GM21526 (cell line): Measurements from ENCODE around the gene SPP1.
"Not testable (repeated sequence)": the region's sequence is repeated elsewhere in the genome, so short reads cannot be mapped to it uniquely, and the experiment has no call there.

Experiments
- ATAC-seq: cut with Tn5 transposase; IDR thresholded peaks from one replicate; pipeline ENCODE4 v1.9.1; 2021; ENCODE audit warnings: moderate library complexity; ENCODE audit not compliant: unreplicated experiment, low FRiP score

Gene SPP1

DNA sequence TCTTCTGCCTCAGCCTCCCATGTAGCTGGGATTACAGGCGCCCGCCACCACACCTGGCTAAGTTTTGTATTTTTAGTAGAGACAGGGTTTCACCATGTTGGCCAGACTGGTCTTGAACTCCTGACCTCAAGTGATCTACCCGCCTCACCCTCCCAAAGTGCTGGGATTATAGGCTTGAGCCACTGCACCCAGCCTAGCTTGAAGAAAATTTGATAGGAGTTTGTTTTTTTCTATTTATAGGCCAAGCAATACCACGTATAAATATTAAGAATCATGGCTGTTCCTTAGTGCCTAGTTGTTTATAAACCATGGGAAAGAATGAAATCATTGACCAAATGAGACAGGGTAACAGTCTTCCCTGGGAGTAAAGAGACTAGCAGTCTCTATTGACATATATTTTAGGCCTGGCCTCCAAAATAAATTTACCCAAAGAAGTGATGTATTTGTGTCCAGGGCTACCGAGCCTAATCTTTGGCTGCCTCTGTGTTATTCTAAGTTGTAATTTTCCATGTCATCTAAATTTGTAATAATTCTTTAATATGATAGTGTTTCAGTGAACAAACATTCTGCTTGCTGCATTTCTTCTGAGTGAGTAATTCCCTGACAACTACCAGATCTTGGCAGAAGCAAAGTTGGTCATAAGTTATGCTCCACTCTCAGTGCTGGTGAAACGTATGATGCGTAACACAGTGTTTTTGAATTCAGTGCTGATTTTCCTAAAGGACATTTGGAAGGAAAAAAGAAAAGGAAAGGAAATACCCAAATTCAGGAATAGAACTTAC, 42.2 kb downstream of the SPP1 start:
- no peak for ATAC-seq

DNA sequence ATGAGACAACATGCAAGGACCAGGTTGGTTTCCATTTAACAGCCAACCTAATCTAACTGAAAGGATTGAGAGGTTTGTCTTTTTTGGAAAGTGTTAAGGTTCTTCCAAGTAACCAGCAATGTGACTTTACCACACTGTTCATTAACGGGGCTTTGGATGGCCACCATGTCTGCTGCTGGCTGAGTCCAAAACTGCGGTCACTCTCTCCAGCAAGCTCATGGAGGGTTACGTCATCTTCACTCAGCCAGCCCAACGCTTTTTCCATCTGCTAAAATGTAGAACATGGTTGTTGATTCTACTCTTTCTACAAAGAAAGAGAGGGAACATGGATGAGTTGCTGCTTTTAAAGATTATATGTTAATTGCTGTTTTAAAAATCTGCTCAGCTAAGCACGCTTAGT, 43.0 kb downstream of the SPP1 start:
- ATAC-seq, result no peak

DNA sequence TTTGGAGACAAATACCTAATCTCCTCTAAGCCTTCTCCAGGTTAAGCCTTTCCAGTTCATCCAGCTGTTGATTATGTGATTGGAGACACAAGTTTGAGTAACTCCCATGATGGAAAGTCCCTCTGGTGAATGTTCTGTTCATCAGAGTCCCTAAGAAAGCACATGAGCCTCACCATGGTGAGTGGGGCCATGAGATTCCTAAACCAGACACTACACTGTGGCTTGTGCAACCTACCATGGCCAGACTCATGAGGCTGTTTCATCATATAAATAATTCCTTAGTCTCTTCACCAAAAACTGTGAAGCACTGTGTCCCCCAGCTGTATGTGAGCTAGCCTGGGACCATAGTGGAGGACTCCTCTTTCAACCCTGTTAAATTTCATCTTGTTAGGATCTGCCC, 46.3 kb downstream of the SPP1 start:
- no peak for ATAC-seq

DNA sequence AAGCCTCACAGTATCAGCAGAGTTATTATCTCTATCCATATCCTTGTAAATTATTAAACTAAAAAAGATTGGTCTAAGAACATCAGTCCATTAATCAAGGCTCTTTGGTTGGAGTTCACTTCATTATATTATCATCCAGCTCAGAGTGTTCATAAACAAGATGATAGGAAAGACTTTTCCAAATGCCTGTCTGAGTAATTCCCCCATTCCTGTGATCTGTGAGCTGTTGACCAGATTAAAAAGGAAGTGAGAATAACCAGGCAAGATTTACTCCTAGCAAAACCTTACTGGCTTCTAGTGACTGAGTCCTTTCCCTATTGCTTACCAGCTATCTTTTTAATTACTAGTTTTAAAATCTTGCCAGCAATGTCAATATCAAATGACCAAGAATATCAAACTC, 46.8 kb downstream of the SPP1 start:
- no peak for ATAC-seq

DNA sequence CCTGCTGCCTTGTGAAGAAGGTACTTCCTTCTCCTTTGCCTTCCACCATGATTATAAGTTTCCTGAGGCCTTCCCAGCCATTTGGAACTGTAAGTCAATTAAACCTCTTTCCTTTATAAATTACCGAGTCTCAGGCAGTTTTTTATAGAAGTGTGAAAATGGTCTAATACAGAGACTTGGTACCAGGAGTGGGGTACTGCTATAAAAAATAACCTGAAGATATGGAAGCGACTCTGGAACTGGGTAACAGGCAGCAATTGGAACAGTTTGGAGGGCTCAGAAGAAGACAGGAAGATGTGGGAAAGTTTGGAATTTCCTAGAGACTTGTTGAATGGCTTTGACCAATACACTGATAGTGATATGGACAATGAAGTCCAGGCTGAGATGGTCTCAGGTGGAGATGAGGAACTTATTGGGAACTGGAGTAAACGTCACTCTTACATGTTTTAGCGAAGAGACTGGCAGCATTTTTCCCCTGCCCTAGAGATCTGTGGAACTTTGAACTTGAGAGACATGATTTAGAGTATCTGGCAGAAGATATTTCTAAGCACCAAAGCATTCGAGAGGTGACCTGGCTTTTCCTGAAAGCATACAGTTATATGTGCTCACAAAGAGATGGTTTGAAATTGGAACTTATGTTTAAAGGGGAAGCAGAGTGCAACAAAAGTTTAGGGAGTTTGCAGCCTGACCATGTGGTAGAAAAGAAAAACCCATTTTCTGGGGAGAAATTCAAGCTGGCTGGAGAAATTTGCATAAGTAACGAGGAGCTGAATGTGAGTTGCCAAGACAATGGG, 50.6 kb downstream of the SPP1 start:
- not testable (repeated sequence) for ATAC-seq

DNA sequence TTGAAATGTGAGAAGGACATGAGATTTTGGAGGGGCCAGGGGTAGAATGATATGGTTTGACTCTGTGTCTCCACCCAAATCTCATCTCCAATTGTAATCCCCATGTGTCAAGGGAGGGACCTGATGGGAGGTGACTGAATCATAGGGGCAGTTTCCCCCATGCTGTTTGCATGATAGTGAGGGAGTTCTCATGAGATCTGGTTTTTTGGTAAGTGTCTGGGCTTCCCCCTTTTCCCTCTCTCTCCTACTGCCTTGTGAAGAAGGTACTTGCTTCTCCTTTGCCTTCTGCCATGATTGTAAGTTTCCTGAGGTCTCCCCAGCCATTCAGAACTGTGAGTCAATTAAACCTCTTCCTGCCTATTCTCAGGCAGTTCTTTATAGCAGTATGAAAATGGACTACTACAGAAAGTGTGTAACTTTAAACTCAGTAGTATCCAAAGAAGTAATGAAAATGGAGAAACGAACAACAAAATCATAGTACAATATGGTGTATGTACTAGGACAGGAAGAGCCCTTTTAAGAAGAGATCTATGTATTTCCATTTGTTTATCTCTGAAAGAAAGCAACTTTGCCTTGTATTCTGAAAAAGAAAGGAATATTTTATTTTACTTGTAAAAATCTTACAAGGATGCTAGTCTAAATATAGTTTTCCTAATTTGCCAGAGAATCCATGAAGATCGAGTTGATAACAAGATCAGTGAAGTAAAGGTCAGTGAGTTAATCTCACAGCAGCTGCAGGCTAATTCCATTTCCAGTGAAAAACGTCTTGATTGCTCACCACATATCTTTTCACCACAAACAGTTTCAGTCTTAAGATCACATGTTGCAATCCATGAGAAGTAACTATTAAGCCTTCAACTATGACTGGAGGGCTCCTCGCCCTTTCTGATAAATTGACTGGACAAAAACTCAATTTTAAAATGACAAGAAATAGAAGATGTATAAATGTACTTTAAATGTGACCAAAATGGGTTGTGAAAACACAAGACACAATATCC, 52.4 kb downstream of the SPP1 start:
- no peak for ATAC-seq

DNA sequence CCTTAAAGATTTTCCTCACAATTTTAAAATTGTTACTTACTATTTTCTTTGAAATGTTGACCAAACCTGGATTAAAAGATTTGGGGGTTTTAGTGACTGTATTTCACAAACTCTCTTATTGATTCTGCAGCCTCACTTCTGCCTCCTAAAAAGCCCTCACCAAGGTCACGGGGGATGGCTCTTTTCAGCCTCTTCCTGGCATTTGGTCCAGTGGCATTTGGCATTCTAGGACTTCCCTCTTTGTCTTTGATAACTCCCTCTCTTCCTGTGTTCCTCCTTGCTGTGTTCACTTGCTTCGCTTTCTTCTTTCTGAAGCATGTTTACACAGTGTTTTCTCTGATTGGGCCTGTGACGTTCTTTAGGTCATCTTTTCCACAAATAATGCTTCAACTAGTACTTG, 53.4 kb downstream of the SPP1 start:
- no peak for ATAC-seq

DNA sequence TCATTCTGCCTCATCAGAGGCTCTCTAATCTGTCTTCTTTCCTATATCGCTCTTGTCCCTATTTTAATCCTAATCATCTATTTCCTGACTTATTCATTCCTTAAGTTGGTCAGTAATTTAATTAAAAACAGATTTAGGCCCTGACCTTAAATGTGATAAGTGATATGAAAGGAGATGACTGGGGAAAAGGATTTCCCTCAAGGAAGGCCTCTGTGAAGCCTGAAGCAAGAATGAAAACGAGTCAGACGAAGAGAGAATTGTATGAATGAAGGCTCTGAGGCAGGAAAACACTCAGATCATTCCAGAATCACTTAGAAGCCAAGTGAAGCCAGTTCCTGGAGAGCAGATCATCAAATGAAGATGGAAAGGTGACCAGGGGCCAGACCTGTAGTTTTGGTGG, 54.0 kb downstream of the SPP1 start:
- no peak for ATAC-seq

DNA sequence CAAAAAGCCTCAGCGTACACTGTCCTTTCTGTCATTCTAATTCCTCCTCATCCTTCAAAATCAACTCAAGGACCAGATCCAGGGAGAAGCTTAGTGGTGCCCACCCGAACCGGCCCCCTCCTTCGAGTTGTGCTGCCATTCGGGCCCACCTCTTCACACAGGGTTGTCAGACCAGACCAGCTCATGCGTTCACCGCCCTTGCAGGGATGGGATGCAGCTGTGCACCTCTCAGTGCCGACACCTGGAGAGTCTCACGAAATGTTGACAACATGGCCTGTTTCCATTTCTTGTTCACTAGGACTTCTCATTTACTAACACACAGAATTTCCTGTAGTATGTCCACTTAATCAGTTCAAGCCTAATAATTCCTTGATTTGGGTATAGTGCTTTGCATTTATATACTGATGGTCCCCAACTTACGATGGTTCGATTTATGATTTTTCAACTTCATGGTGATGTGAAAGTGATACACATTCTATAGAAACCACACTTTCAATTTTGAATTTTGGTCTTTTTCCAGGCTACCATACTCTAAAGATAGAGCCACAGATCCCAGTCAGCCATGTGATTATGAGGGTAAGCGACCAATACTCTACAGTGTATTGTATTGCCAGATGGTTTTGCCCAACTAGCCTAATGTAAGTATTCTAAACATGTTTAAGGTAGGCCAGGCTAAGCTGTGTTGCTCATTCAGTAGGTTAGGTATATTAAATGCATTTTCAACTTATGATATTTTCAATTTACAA, 55.2 kb downstream of the SPP1 start:
- no peak for ATAC-seq
